Ascending aorta (tissue), 2 donors: ENCODE data around the gene CRTAP. TPM values are rescaled to one million over a fixed set of nuclear protein-coding genes. Genes with fewer than 3 reads are reported as not detected.

ENCODE experiments used
- DNase-seq, 2 donors: peaks; one replicate each; pipeline ENCODE4 v3.0.0-alpha.2; 2019; ENCODE audit warnings: low spot score in 2 of 2
- H3K27ac ChIP-seq, 2 donors: fragments of 200-600 bp; sonication (generic); one replicate each; pipeline ENCODE4 v1.5.1; 2016 to 2017; ENCODE audit warnings: mild to moderate bottlenecking in 1 of 2
- H3K27me3 ChIP-seq: fragments of 200-600 bp; sonication (generic); one replicate; pipeline ENCODE4 v1.5.1; 2017
- H3K36me3 ChIP-seq, 2 donors: fragments of 200-600 bp; sonication (generic); one replicate each; pipeline ENCODE4 v1.5.1; 2016
- H3K4me1 ChIP-seq, 2 donors: fragments of 200-600 bp; sonication (generic); one replicate each; pipeline ENCODE4 v1.5.1; 2016 to 2017; ENCODE audit warnings: mild to moderate bottlenecking in 1 of 2
- H3K4me3 ChIP-seq, 2 donors: fragments of 200-600 bp; sonication (generic); one replicate each; pipeline ENCODE4 v1.5.1; 2016 to 2017; ENCODE audit warnings: mild to moderate bottlenecking in 1 of 2
- H3K9me3 ChIP-seq, 2 donors: fragments of 200-600 bp; sonication (generic); one replicate each; pipeline ENCODE4 v1.5.1; 2016
- intact Hi-C: fragments of 100-400 bp; cut with DNase I; formaldehyde crosslinking; loops from one replicate; pipeline ENCODE4 v1.15.1; 2023
- total RNA-seq: library from RNA; depleted of rRNA; stranded (reverse); fragments of >200 nt; gene quantifications from one replicate; pipeline ENCODE4 v1.1.0, GENCODE V29; 2016
- TF ChIP-seq, protein P1 (sequence below), 3 experiments: fragments of 200-600 bp in 2 of 3; fragments of 450-650 bp in 1 of 3; sonication (generic) in 2 of 3; IDR thresholded peaks; one replicate each; pipeline ENCODE4 v1.5.1; 2016 to 2019; ENCODE audit warnings: antibody characterized with exemption in 3 of 3, mild to moderate bottlenecking in 1 of 3, moderate library complexity in 1 of 3

CRTAP gene
- total RNA-seq, 1 donor from 2014 or later = 300 TPM

DNA sequence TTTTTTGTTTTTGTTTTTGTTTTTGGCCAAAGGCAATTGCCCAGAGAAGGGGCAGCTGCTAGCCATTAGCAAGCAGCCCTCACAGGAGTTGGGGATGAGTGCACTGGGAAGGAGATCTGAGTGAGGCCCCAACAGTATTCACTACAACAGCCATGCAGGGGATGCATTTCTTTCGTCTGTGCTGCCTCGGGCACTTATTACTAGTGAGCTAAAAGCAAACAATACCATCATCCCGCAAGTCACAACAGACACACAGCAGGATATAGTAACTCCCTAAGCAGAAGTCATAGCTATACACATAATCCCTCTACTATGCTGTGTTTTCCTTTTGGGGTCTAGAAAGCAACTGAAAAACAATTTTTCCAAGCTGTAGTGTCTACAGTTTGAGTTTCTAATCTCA lies 27.2 kb downstream of the CRTAP start:
- no peaks in the 10 kb centered on the region for H3K9me3 ChIP-seq
- DNase-seq = no peak
- intact Hi-C loops = no loop called here
- H3K27ac ChIP-seq = no peak overlapping the region
- peaks cover 20 to 47% of the 10 kb centered on the region in 2 donors for H3K36me3 ChIP-seq
- TF ChIP-seq, protein P1, sequence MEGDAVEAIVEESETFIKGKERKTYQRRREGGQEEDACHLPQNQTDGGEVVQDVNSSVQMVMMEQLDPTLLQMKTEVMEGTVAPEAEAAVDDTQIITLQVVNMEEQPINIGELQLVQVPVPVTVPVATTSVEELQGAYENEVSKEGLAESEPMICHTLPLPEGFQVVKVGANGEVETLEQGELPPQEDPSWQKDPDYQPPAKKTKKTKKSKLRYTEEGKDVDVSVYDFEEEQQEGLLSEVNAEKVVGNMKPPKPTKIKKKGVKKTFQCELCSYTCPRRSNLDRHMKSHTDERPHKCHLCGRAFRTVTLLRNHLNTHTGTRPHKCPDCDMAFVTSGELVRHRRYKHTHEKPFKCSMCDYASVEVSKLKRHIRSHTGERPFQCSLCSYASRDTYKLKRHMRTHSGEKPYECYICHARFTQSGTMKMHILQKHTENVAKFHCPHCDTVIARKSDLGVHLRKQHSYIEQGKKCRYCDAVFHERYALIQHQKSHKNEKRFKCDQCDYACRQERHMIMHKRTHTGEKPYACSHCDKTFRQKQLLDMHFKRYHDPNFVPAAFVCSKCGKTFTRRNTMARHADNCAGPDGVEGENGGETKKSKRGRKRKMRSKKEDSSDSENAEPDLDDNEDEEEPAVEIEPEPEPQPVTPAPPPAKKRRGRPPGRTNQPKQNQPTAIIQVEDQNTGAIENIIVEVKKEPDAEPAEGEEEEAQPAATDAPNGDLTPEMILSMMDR (IDR thresholded peaks at IDR 0.05) = no peak
- no peaks in the 10 kb centered on the region for H3K27me3 ChIP-seq
- H3K4me3 ChIP-seq = no peak overlapping the region
- peaks cover 0 to 4% of the 10 kb centered on the region in 2 donors for H3K4me1 ChIP-seq

DNA sequence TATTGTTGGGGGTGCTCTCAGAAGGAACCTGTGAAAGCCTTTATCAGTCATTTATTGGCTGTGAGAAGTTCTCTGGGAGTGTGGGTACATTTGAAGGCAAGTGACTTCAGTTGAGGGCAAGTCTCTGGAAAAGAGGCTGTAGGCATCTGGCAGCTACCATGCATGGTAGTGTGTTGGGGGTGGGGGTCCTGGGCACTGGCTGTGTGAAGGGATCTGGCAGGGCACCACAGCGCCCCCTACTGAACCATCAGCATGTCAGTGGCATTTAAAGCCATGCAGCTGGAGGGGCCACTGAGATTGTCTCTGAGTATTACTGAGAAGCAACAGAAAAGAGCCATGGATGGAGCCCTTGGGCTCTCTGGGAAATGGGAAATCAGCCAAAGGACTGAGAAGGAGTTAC lies 30.6 kb downstream of the CRTAP start:
- Histone ChIP-seq H3K27me3 (no peaks in the 10 kb centered on the region), H3K4me3 (no peak overlapping the region), H3K27ac (peak overlapping the region in 1 of 2 donors; percentile 41), H3K4me1 (peaks cover 7 to 24% of the 10 kb centered on the region in 2 donors), H3K36me3 (peaks cover 23 to 35% of the 10 kb centered on the region in 2 donors), H3K9me3 (no peaks in the 10 kb centered on the region)
- intact Hi-C loops = no loop called here
- DNase-seq = no peak
- TF ChIP-seq, protein P1 (IDR thresholded peaks at IDR 0.05) = peak in 2 of 3 experiments; percentile 10 to 15

DNA sequence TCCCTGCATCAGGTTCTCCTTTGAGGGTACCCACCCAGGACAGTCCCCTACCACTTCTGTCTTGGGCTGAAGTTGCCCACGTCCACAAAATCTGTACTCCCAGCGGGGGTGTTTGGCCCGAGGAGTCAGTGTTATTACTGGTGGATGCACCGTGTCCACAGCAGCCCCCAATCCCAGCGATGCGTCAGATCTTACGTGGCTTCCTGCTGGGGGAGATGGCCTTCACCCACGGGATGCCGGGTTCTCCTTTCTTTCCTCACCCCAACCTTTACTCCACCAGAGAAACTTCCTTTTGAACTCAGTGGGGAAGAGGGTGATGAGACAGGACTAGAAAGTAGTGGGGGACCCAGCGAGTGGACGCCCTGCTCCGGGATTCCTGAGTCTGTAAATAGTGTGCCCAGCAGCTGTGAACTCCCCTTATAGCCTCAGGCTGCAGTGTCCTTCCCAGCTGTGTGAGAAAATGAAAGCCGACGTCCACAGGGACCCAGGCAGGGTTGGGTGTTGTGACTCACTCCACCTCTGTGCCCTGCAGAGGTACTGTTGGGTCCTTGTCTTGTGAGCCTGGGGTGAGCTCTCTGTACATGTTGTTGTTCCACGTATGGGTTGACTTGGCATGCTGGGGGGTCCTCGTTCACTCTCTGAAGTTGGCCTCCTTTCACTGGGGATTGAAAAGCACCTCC lies 31.5 kb downstream of the CRTAP start:
- TF ChIP-seq, protein P1 (IDR thresholded peaks at IDR 0.05) = no peak
- no peak for DNase-seq
- Histone ChIP-seq H3K36me3 (peaks cover 23 to 35% of the 10 kb centered on the region in 2 donors), H3K9me3 (no peaks in the 10 kb centered on the region), H3K4me3 (no peak overlapping the region), H3K27me3 (no peaks in the 10 kb centered on the region), H3K4me1 (peaks cover 7 to 31% of the 10 kb centered on the region in 2 donors), H3K27ac (peak overlapping the region; percentile 41 to 87)
- intact Hi-C loops = loop anchor here (5.0 kb wide), 1 partner anchor 72 kb away; the partner anchor contains the start of gene SUSD5

DNA sequence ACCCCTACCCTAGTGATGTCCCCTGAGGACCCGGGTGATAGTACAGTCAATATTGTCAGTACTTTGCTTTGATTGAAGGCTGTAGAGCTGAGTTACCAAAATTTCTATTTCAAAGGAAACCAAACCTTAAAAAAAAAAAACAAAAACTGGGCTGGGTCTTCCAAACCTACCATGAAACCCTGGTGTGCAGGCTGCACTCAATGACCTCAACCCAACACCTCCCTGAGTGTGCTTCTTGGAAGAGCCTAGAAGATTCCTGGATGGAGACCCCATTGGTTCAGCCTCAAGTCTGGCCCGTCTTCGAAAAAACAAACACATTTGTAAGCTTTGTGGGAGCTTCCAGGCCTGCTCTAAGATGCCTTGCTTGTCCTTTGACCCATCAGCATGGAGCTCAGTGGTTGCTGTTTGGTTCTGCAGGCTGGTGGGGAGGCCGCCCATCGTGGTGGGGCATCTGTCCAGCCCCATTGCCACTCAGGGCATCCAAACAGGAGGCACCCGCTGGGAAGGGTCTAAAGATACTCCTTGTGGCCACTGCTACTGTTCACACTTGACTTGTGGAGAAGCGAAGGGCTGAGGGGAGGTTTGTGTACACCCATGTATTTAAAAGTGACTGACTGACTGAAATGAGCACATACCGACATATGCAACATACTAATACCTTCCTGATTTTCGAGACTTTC lies 32.2 kb downstream of the CRTAP start:
- no peaks in the 10 kb centered on the region for H3K27me3 ChIP-seq
- TF ChIP-seq, protein P1 (IDR thresholded peaks at IDR 0.05) = no peak
- DNase-seq = no peak
- no peak overlapping the region for H3K4me3 ChIP-seq
- peaks cover 23 to 35% of the 10 kb centered on the region in 2 donors for H3K36me3 ChIP-seq
- intact Hi-C loops = loop anchor here (5.0 kb wide), 1 partner anchor 71 kb away; the partner anchor contains the start of gene SUSD5
- peak overlapping the region; percentile 70 to 87 for H3K27ac ChIP-seq
- H3K9me3 ChIP-seq = no peaks in the 10 kb centered on the region
- H3K4me1 ChIP-seq = peaks cover 7 to 36% of the 10 kb centered on the region in 2 donors

DNA sequence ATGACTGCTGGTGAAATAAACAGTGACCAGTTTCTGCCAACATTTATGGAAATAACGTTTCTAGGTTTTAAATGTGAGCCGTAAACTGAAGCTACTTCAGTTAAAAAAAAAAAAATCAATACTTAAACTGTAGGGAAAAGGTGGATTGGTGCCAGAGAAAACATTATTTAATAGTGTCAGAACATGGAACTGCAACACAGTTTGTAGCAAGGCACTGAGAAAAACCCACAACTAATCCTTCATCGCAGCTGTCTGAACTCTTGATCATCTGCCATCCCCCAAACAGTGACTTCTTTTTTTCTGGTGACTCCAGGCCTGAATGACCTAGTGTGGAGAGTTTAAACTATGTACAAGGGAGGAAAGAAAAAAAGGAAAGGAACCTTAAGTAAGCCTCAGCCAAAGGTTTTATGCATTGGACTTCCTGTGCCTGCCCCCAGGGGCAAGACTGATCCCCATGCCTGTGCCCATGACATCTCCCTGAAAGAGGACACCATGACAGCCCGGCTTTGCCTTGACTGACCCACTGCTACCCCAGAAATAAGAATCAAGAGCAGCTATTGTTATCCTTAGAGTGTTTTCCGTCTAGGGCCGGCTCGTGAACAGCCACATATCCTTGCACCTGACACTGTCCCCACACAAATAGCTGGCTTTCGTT lies 33.1 kb downstream of the CRTAP start:
- peaks cover 7 to 43% of the 10 kb centered on the region in 2 donors for H3K4me1 ChIP-seq

More for the DNA sequence above, 33.1 kb downstream of the CRTAP start:
- TF ChIP-seq, protein P1 (IDR thresholded peaks at IDR 0.05) = peak in 1 of 3 experiments; percentile 12
- H3K27ac ChIP-seq = peak overlapping the region; percentile 70 to 87
- no peaks in the 10 kb centered on the region for H3K9me3 ChIP-seq
- peaks cover 19 to 27% of the 10 kb centered on the region in 2 donors for H3K36me3 ChIP-seq
- no peaks in the 10 kb centered on the region for H3K27me3 ChIP-seq
- intact Hi-C loops = loop anchor here (5.0 kb wide), 1 partner anchor 70 kb away; the partner anchor contains the start of gene SUSD5
- DNase-seq = no peak
- H3K4me3 ChIP-seq = no peak overlapping the region
